Testis (tissue), 3 donors: ENCODE results near the gene TEKTIP1. TPM values are rescaled to one million over a fixed set of nuclear protein-coding genes. Genes with fewer than 3 reads are reported as not detected.

Experiments
- DNase-seq: peaks from one replicate; pipeline ENCODE4 v3.0.0-alpha.2; 2019
- H3K27ac ChIP-seq, 2 donors: fragments of 200-600 bp; sonication (generic); one replicate each; pipeline ENCODE4 v1.5.1; 2019
- H3K27me3 ChIP-seq: fragments of 200-600 bp; sonication (generic); one replicate; pipeline ENCODE4 v1.5.1; 2019
- H3K36me3 ChIP-seq: fragments of 200-600 bp; sonication (generic); one replicate; pipeline ENCODE4 v1.5.1; 2017; ENCODE audit warnings: low read depth; ENCODE audit errors: missing control alignments
- H3K4me1 ChIP-seq: fragments of 200-600 bp; sonication (generic); one replicate; pipeline ENCODE4 v1.5.1; 2019
- H3K4me3 ChIP-seq, 2 donors: fragments of 200-600 bp; sonication (generic); one replicate each; pipeline ENCODE4 v1.5.1; 2017 to 2019
- H3K9me3 ChIP-seq: fragments of 200-600 bp; sonication (generic); one replicate; pipeline ENCODE4 v1.5.1; 2017
- POLR2A ChIP-seq: fragments of 450-650 bp; IDR thresholded peaks from one replicate; pipeline ENCODE4 v1.6.1; 2017; ENCODE audit warnings: antibody characterized with exemption, mild to moderate bottlenecking, moderate library complexity
- WGBS, 2 donors: methylation state at CpG; one replicate each; pipeline ENCODE4 v1.1.5; 2018; 5-methylcytosine and 5-hydroxymethylcytosine counted together
- intact Hi-C: fragments of 100-400 bp; cut with DNase I; formaldehyde crosslinking; loops from one replicate; pipeline ENCODE4 v1.15.1; 2023; ENCODE audit warnings: low total_unique reads
- polyA plus RNA-seq: library from polyadenylated mRNA; stranded (reverse); fragments of 350-450 nt; fragmentation: Illumina TruSeq; extraction: RNeasy Lipid Tissue Mini Kit (QIAGEN cat#74804); gene quantifications from one replicate; pipeline ENCODE4 v1.2.3, GENCODE V29; 2014; ENCODE audit warnings: low read depth, low replicate concordance; ENCODE audit not compliant: insufficient read depth
- total RNA-seq, 2 donors: library from RNA; depleted of rRNA; stranded (reverse); fragments of >200 nt; gene quantifications; one replicate each; pipeline ENCODE4 v1.2.3, GENCODE V29; 2016
- TF ChIP-seq, protein P1 (sequence below), 3 experiments: fragments of 450-650 bp in 2 of 3; fragments of 200-600 bp in 1 of 3; sonication (generic) in 1 of 3; IDR thresholded peaks; one replicate each; pipeline ENCODE4 v1.5.1; 2016 to 2019; ENCODE audit warnings: antibody characterized with exemption in 3 of 3, mild to moderate bottlenecking in 2 of 3, moderate library complexity in 1 of 3

Gene TEKTIP1
- total and polyA plus RNA-seq, 3 donors from 2014 or later: 35.8 to 68.2 (median 55.9) TPM

DNA sequence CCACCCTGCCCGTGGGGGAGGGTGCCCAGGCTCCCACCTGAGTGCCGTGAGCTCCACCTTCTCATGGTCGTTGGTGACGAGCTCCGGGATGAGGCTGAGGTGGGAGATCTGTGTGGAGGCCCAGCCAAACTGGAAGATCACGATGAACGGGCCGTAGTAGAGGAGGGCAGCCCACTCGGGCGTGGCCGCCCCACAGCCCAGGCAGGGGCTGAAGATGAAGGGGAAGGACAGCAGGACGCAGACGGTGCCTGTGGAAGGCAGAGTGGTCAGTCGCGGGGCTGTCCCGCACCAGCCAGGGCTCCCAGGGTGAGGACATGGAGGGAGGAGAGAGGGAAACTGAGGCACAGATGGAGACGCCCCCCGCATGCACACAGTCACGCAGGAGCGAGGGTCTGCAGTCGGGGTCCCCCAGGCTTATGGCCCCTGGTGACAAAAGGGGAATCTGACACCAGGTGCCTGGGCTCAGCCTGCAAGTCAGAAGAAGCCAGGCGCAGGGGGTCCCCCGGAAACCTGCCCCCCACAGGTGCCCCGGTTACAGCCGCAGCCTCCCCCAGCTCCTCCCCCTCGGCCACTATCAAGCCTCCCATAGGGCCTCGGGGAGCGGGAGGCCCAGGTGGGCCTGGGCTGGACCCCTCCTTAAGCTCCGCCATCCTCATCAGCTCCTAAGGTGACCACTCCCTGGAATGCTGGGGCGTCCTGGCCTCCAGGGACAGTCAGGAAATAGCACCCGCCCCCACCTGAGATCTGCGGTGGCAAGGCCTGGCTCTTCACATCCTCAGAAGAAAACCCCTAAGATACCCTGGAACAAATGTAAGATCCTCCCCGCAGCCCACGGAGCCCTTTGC, 12.2 kb downstream of the TEKTIP1 start:
- Histone ChIP-seq H3K9me3 (no peaks in the 10 kb centered on the region), H3K27me3 (no peaks in the 10 kb centered on the region), H3K4me1 (peaks cover 9% of the 10 kb centered on the region), H3K27ac (no peak overlapping the region), H3K36me3 (no peaks in the 10 kb centered on the region), H3K4me3 (no peak overlapping the region)
- TF ChIP-seq, protein P1, sequence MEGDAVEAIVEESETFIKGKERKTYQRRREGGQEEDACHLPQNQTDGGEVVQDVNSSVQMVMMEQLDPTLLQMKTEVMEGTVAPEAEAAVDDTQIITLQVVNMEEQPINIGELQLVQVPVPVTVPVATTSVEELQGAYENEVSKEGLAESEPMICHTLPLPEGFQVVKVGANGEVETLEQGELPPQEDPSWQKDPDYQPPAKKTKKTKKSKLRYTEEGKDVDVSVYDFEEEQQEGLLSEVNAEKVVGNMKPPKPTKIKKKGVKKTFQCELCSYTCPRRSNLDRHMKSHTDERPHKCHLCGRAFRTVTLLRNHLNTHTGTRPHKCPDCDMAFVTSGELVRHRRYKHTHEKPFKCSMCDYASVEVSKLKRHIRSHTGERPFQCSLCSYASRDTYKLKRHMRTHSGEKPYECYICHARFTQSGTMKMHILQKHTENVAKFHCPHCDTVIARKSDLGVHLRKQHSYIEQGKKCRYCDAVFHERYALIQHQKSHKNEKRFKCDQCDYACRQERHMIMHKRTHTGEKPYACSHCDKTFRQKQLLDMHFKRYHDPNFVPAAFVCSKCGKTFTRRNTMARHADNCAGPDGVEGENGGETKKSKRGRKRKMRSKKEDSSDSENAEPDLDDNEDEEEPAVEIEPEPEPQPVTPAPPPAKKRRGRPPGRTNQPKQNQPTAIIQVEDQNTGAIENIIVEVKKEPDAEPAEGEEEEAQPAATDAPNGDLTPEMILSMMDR (IDR thresholded peaks at IDR 0.05): no peak
- no peak for TF ChIP-seq POLR2A
- WGBS, 2 donors: 92 to 93% methylated on average over 28 to 31 of the region's 34 CpGs
- no peak for DNase-seq
- intact Hi-C loops: loop anchor here (10.0 kb wide), 1 partner anchor 64 kb away; no protein-coding TSS in a partner anchor

DNA sequence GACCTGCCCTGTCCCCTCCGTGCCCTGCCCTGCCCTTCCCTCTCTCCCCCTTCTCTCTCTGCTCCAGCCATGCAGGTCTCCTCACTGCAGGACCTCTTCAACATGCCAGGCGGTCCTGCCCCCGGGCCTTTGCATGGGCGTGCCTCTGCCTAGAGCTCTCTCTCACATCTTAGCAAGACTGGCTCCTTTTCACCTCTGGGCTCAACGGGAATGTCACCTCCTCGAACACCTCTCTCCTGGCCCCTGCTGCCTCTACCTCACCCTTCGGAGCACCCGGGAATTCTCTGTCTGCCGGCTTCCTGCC, 12.8 kb downstream of the TEKTIP1 start:
- H3K36me3 ChIP-seq: no peaks in the 10 kb centered on the region
- DNase-seq: no peak
- no peak overlapping the region for H3K27ac ChIP-seq
- H3K27me3 ChIP-seq: no peaks in the 10 kb centered on the region
- no peak for TF ChIP-seq POLR2A
- H3K4me3 ChIP-seq: no peak overlapping the region
- intact Hi-C loops: loop anchor here (10.0 kb wide), 1 partner anchor 63 kb away; no protein-coding TSS in a partner anchor
- WGBS, 2 donors: 79 to 84% methylated on average over 9 of the region's 9 CpGs
- peaks cover 10% of the 10 kb centered on the region for H3K4me1 ChIP-seq
- no peaks in the 10 kb centered on the region for H3K9me3 ChIP-seq

DNA sequence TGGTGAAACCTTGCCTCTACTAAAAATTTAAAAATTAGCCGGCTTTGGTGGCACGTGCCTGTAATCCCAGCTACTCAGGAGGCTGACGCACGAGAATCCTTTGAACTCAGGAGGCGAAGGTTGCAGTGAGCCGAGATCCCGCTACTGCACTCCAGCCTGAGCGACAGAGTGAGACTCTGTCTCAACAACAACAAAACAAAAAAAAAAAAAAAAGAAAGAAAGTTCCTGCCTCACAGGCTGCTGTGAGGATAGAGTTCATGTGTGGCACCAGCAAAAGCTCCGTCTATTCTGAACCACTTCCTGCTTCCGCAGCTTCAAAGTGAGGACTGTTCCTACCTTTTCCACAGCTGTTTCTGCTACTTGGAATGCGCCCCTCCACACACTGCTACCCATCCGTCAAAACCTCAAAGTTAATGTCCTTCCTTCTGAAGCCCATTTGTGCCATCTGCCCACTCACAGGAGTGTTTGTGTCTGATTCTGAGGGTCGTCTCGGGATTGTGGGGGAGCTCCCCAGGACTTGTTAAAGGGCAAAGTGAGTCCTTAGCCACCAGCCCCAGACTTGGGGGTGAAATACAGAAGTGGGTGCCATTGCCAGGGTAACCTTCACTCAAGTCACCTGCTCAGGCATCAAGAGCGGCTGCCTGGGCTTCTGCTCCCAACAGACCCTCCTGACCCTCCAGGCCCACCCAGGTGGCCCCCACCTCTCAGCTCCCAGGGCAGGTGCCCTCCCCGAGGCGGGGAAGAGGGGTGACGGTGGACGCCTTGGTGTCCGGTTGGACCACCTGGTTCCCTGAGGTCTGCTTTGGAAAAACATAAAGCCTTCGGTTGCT, 15.5 kb downstream of the TEKTIP1 start:
- no peak overlapping the region for H3K27ac ChIP-seq
- no peak for TF ChIP-seq POLR2A
- TF ChIP-seq, protein P1 (IDR thresholded peaks at IDR 0.05): no peak
- intact Hi-C loops: loop anchor here (10.0 kb wide), 1 partner anchor 60 kb away; no protein-coding TSS in a partner anchor
- no peak for DNase-seq
- WGBS, 2 donors: 83% methylated on average over 21 of the region's 21 CpGs
- H3K4me1 ChIP-seq: peaks cover 16% of the 10 kb centered on the region
- H3K36me3 ChIP-seq: no peaks in the 10 kb centered on the region
- no peaks in the 10 kb centered on the region for H3K9me3 ChIP-seq
- H3K27me3 ChIP-seq: no peaks in the 10 kb centered on the region
- H3K4me3 ChIP-seq: no peak overlapping the region

DNA sequence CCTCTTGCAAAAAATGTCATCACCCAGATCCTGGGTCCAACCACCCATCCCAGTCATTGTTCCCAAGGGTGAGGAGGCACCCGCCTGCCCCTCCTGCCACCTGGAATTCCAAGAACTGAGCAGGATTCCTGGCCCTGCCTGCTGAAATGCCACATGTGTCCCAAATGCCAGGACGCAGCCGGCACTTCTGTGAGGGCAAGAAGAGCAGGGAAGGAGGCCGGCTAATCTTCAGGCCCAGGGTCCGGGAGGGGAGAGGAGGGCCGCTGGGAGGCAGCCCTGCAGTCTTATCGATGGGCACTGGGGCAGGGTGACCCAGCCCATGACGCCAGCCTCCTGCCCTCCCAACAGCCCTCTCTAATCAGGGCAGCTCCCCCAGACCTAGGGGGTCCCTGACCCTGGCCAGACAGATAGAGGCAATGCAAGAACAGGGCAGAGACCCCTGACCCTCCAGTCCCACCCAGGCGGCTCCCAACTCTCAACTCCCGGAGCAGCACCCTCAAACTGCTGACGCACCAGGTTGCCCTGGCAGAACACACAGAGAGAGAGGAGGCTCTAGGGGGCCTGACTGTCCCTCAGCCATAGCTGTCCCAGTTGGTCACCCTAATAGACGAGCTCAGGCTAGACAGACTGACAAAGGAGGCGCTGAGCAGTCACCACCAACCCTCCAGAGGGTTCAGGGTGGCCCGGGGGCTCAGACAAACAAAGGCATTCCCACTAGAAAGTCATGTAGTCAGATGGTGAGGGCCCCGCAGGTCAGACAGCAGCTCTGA, 16.9 kb downstream of the TEKTIP1 start:
- peaks cover 16% of the 10 kb centered on the region for H3K4me1 ChIP-seq
- H3K27ac ChIP-seq: no peak overlapping the region
- intact Hi-C loops: loop anchor here (10.0 kb wide), 1 partner anchor 59 kb away; no protein-coding TSS in a partner anchor

More for the DNA sequence above, 16.9 kb downstream of the TEKTIP1 start:
- no peaks in the 10 kb centered on the region for H3K27me3 ChIP-seq
- H3K9me3 ChIP-seq: no peaks in the 10 kb centered on the region
- DNase-seq: no peak
- WGBS, 2 donors: 61 to 64% methylated on average over 7 to 15 of the region's 15 CpGs
- H3K4me3 ChIP-seq: peak overlapping the region in 1 of 2 donors; percentile 76
- TF ChIP-seq, protein P1 (IDR thresholded peaks at IDR 0.05): no peak
- no peak for TF ChIP-seq POLR2A
- no peaks in the 10 kb centered on the region for H3K36me3 ChIP-seq
